IPS-20b (cell line): ENCODE data around the gene NIPAL3.

Experiments used
- H3K27ac ChIP-seq: one replicate; pipeline ENCODE4 v1.5.1; 2013; ENCODE audit warnings: low read length
- H3K27me3 ChIP-seq: 2 replicates; pipeline ENCODE4 v1.6.1; 2013; ENCODE audit warnings: mild to moderate bottlenecking, low read length, inconsistent platforms; ENCODE audit not compliant: insufficient read depth
- H3K36me3 ChIP-seq: 2 replicates; pipeline ENCODE4 v1.6.1; 2013; ENCODE audit warnings: low read depth, mild to moderate bottlenecking, inconsistent platforms, low read length, moderate library complexity; ENCODE audit not compliant: insufficient read depth
- H3K4me1 ChIP-seq: 2 replicates; pipeline ENCODE4 v1.6.1; 2013; ENCODE audit warnings: mild to moderate bottlenecking, control low read depth, inconsistent platforms, low read length, moderate library complexity; ENCODE audit not compliant: insufficient read depth
- H3K4me3 ChIP-seq: 2 replicates; pipeline ENCODE4 v1.5.1; 2013; ENCODE audit warnings: mild to moderate bottlenecking, low read length, inconsistent platforms
- H3K9ac ChIP-seq: 2 replicates; pipeline ENCODE4 v1.6.1; 2013; ENCODE audit warnings: low read depth, mild to moderate bottlenecking, inconsistent platforms, low read length, moderate library complexity
- H3K9me3 ChIP-seq: 2 replicates; pipeline ENCODE4 v1.6.1; 2013; ENCODE audit warnings: mild to moderate bottlenecking, low read depth, low read length, inconsistent platforms; ENCODE audit not compliant: insufficient read depth

Gene NIPAL3

GRCh38 chr1:24501371-24502064, 85.9 kb downstream of the NIPAL3 start:
- peaks cover 8% of the 10 kb centered on the region; the same call in 1 of the 2 replicates for H3K4me1 ChIP-seq
- no peaks in the 10 kb centered on the region for H3K9me3 ChIP-seq
- no peaks in the 10 kb centered on the region for H3K36me3 ChIP-seq
- no peak overlapping the region for H3K9ac ChIP-seq
- H3K27ac ChIP-seq = no peak overlapping the region
- peaks cover 21% of the 10 kb centered on the region; the same call in 1 of the 2 replicates for H3K27me3 ChIP-seq
- H3K4me3 ChIP-seq = peak overlapping the region; percentile 85

- Histone ChIP-seq H3K4me3 (peak overlapping the region; percentile 85), H3K27me3 (peaks cover 21% of the 10 kb centered on the region; the same call in 1 of the 2 replicates), H3K27ac (no peak overlapping the region), H3K4me1 (peaks cover 14% of the 10 kb centered on the region; the same call in 1 of the 2 replicates), H3K9me3 (no peaks in the 10 kb centered on the region), H3K9ac (peak overlapping the region; percentile 74; the same call in 1 of the 2 replicates), H3K36me3 (no peaks in the 10 kb centered on the region)
These were observed 86.6 kb downstream of the NIPAL3 start for GRCh38 chr1:24502065-24502708.

GRCh38 chr1:24502709-24503058, 87.1 kb downstream of the NIPAL3 start, which contains the start of gene RCAN3:
Gene RCAN3, plus strand, starts transcription at chr1:24502836. Its CDS starts 11,537 bp downstream, at chr1:24514373.
- Histone ChIP-seq H3K4me1 (peaks cover 19% of the 10 kb centered on the region; the same call in 1 of the 2 replicates), H3K27ac (no peak within 1 kb of the TSS)

GRCh38 chr1:24503059-24503751, 87.6 kb downstream of the NIPAL3 start:
- H3K4me3 ChIP-seq = peak overlapping the region; percentile 85
- H3K4me1 ChIP-seq = peaks cover 21% of the 10 kb centered on the region; the same call in 1 of the 2 replicates
- no peaks in the 10 kb centered on the region for H3K9me3 ChIP-seq
- H3K27ac ChIP-seq = no peak overlapping the region
- peak overlapping the region; percentile 71; the same call in 1 of the 2 replicates for H3K9ac ChIP-seq
- H3K27me3 ChIP-seq = peaks cover 21% of the 10 kb centered on the region; the same call in 1 of the 2 replicates
- H3K36me3 ChIP-seq = no peaks in the 10 kb centered on the region

More at GRCh38 chr1:24502709-24503058, 87.1 kb downstream of the NIPAL3 start, which contains the start of gene RCAN3:
- Histone ChIP-seq H3K9me3 (no peaks in the 10 kb centered on the region), H3K9ac (peak within 1 kb of the TSS; percentile 74; the same call in 1 of the 2 replicates), H3K27me3 (peaks cover 21% of the 10 kb centered on the region; the same call in 1 of the 2 replicates), H3K4me3 (peak within 1 kb of the TSS; percentile 85), H3K36me3 (no peaks in the 10 kb centered on the region)

- no peaks in the 10 kb centered on the region for H3K36me3 ChIP-seq
- H3K4me3 ChIP-seq = peak overlapping the region; percentile 73
- H3K27ac ChIP-seq = no peak overlapping the region
- peak overlapping the region; percentile 71; the same call in 1 of the 2 replicates for H3K9ac ChIP-seq
- H3K4me1 ChIP-seq = peaks cover 23% of the 10 kb centered on the region; the same call in 1 of the 2 replicates
- peaks cover 21% of the 10 kb centered on the region; the same call in 1 of the 2 replicates for H3K27me3 ChIP-seq
- no peaks in the 10 kb centered on the region for H3K9me3 ChIP-seq
These were observed 88.4 kb downstream of the NIPAL3 start for GRCh38 chr1:24503870-24504523.

GRCh38 chr1:24504560-24504959, 89.0 kb downstream of the NIPAL3 start:
- H3K27me3 ChIP-seq = peaks cover 21% of the 10 kb centered on the region; the same call in 1 of the 2 replicates

GRCh38 chr1:24505816-24506215, 90.2 kb downstream of the NIPAL3 start:
- H3K4me1 ChIP-seq = peaks cover 26% of the 10 kb centered on the region; the same call in 1 of the 2 replicates
- no peaks in the 10 kb centered on the region for H3K9me3 ChIP-seq
- H3K27ac ChIP-seq = no peak overlapping the region
- peaks cover 21% of the 10 kb centered on the region; the same call in 1 of the 2 replicates for H3K27me3 ChIP-seq
- no peak overlapping the region for H3K4me3 ChIP-seq
- no peaks in the 10 kb centered on the region for H3K36me3 ChIP-seq
- no peak overlapping the region for H3K9ac ChIP-seq

More at GRCh38 chr1:24504560-24504959, 89.0 kb downstream of the NIPAL3 start:
- Histone ChIP-seq H3K4me1 (peaks cover 25% of the 10 kb centered on the region; the same call in 1 of the 2 replicates), H3K36me3 (no peaks in the 10 kb centered on the region), H3K9ac (no peak overlapping the region; the same call in 1 of the 2 replicates), H3K4me3 (peak overlapping the region; percentile 73; the same call in 1 of the 2 replicates), H3K27ac (no peak overlapping the region), H3K9me3 (no peaks in the 10 kb centered on the region)

GRCh38 chr1:24506691-24507381, 91.2 kb downstream of the NIPAL3 start:
- Histone ChIP-seq H3K27ac (no peak overlapping the region), H3K27me3 (peaks cover 19% of the 10 kb centered on the region; the same call in 1 of the 2 replicates), H3K36me3 (no peaks in the 10 kb centered on the region), H3K9me3 (no peaks in the 10 kb centered on the region), H3K4me1 (peaks cover 23% of the 10 kb centered on the region; the same call in 1 of the 2 replicates), H3K9ac (peak overlapping the region; percentile 24; the same call in 1 of the 2 replicates), H3K4me3 (peak overlapping the region; percentile 2; the same call in 1 of the 2 replicates)

- no peak overlapping the region for H3K27ac ChIP-seq
- no peaks in the 10 kb centered on the region for H3K36me3 ChIP-seq
- peaks cover 17% of the 10 kb centered on the region; the same call in 1 of the 2 replicates for H3K27me3 ChIP-seq
- peaks cover 23% of the 10 kb centered on the region; the same call in 1 of the 2 replicates for H3K4me1 ChIP-seq
- no peak overlapping the region for H3K4me3 ChIP-seq
- H3K9ac ChIP-seq = peak overlapping the region; percentile 24; the same call in 1 of the 2 replicates
- H3K9me3 ChIP-seq = no peaks in the 10 kb centered on the region
These were observed 91.8 kb downstream of the NIPAL3 start for GRCh38 chr1:24507405-24507804.

- Histone ChIP-seq H3K4me3 (no peak overlapping the region), H3K27ac (no peak overlapping the region), H3K4me1 (peaks cover 18% of the 10 kb centered on the region; the same call in 1 of the 2 replicates), H3K9ac (no peak overlapping the region), H3K36me3 (no peaks in the 10 kb centered on the region), H3K27me3 (peaks cover 10% of the 10 kb centered on the region; the same call in 1 of the 2 replicates), H3K9me3 (no peaks in the 10 kb centered on the region)
These were observed 93.3 kb downstream of the NIPAL3 start for GRCh38 chr1:24508911-24509310.
